Neural cell (in vitro differentiated cells): ENCODE results near the gene AP4S1. TPM values are rescaled to one million over a fixed set of nuclear protein-coding genes. Genes with fewer than 3 reads are reported as not detected.
"Not testable (repeated sequence)": the region's sequence is repeated elsewhere in the genome, so short reads cannot be mapped to it uniquely, and the experiment has no call there.

Experiments used
- H2AFZ ChIP-seq: fragments of 200-600, 300-800 bp; sonication (generic), shearing (Covaris generic); 2 replicates; pipeline ENCODE4 v1.6.0; 2014; ENCODE audit warnings: low read depth, mild to moderate bottlenecking, antibody characterized with exemption, low read length, moderate library complexity
- H3F3A ChIP-seq: fragments of 200-600 bp; shearing (Covaris generic); 2 replicates; pipeline ENCODE4 v1.6.1; 2016; ENCODE audit warnings: mild to moderate bottlenecking, moderate library complexity, mixed read lengths, antibody characterized with exemption, low read length; ENCODE audit not compliant: insufficient read depth, poor library complexity, severe bottlenecking
- H3K27ac ChIP-seq: fragments of 200-600, 300-800 bp; sonication (generic), shearing (Covaris generic); 2 replicates; pipeline ENCODE4 v1.5.1; 2014; ENCODE audit warnings: mild to moderate bottlenecking, low read length, moderate library complexity
- H3K27me3 ChIP-seq: fragments of 300-800, 200-600 bp; sonication (generic), shearing (Covaris generic); 2 replicates; pipeline ENCODE4 v1.6.0; 2014; ENCODE audit warnings: mild to moderate bottlenecking, low read depth, low read length, moderate library complexity; ENCODE audit not compliant: insufficient read depth
- H3K36me3 ChIP-seq: fragments of 300-800, 200-600 bp; sonication (generic), shearing (Covaris generic); 2 replicates; pipeline ENCODE4 v1.5.1; 2014; ENCODE audit warnings: mild to moderate bottlenecking, antibody characterized with exemption, low read length, moderate library complexity; ENCODE audit not compliant: insufficient read depth
- H3K4me2 ChIP-seq: fragments of 300-800, 200-600 bp; sonication (generic), shearing (Covaris generic); 2 replicates; pipeline ENCODE4 v1.6.0; 2014; ENCODE audit warnings: mild to moderate bottlenecking, low read length
- H3K4me3 ChIP-seq: fragments of 300-800, 200-600 bp; sonication (generic), shearing (Covaris generic); 2 replicates; pipeline ENCODE4 v1.5.1; 2014; ENCODE audit warnings: mild to moderate bottlenecking, low read length, moderate library complexity
- H3K79me2 ChIP-seq: fragments of 200-600 bp; shearing (Covaris generic); replicated peaks from 2 replicates; pipeline ENCODE4 v1.6.0; 2014; ENCODE audit warnings: mild to moderate bottlenecking, low read length, moderate library complexity; ENCODE audit not compliant: insufficient read depth
- H3K9ac ChIP-seq: fragments of 300-800, 200-600 bp; sonication (generic), shearing (Covaris generic); 2 replicates; pipeline ENCODE4 v1.6.1; 2016; ENCODE audit warnings: mild to moderate bottlenecking, low read length, mixed read lengths
- H3K9me2 ChIP-seq: fragments of 200-600 bp; shearing (Covaris generic); 2 replicates; pipeline ENCODE4 v1.6.1; 2016; ENCODE audit warnings: mild to moderate bottlenecking, low read length, mixed read lengths; ENCODE audit not compliant: insufficient read depth
- H3K9me3 ChIP-seq: fragments of 200-600, 300-800 bp; sonication (generic), shearing (Covaris generic); 2 replicates; pipeline ENCODE4 v1.6.1; 2016; ENCODE audit warnings: mild to moderate bottlenecking, mixed run types, low read length, moderate library complexity, mixed read lengths
- H4K20me1 ChIP-seq: fragments of 200-600 bp; shearing (Covaris generic); 2 replicates; pipeline ENCODE4 v1.6.1; 2016; ENCODE audit warnings: mild to moderate bottlenecking, mixed run types; ENCODE audit not compliant: insufficient read depth
- EP300 ChIP-seq: fragments of 450-650 bp; conservative IDR thresholded peaks from 2 replicates; pipeline ENCODE4 v1.6.1; 2014; ENCODE audit warnings: antibody characterized with exemption, mild to moderate bottlenecking, moderate library complexity; ENCODE audit not compliant: poor library complexity, severe bottlenecking
- EZH2 ChIP-seq: fragments of 200-600, 300-800 bp; shearing (Covaris generic), sonication (generic); IDR thresholded peaks from 2 replicates; pipeline ENCODE4 v1.6.1; 2014; ENCODE audit warnings: antibody characterized with exemption, low read length, borderline replicate concordance, mild to moderate bottlenecking; ENCODE audit not compliant: insufficient read depth, poor library complexity, severe bottlenecking
- MXI1 ChIP-seq: fragments of 450-650 bp; conservative IDR thresholded peaks from 2 replicates; pipeline ENCODE4 v1.6.1; 2014; ENCODE audit warnings: antibody characterized with exemption, mild to moderate bottlenecking; ENCODE audit not compliant: poor library complexity, severe bottlenecking
- POLR2AphosphoS5 ChIP-seq: IDR thresholded peaks from 2 replicates; pipeline ENCODE4 v1.6.1; 2012
- RAD21 ChIP-seq: fragments of 450-650 bp; conservative IDR thresholded peaks from 2 replicates; pipeline ENCODE4 v1.6.1; 2014; ENCODE audit warnings: antibody characterized with exemption, mild to moderate bottlenecking, moderate library complexity
- REST ChIP-seq: IDR thresholded peaks from 2 replicates; pipeline ENCODE4 v1.6.1; 2012; ENCODE audit warnings: borderline replicate concordance
- SMC3 ChIP-seq: fragments of 450-650 bp; conservative IDR thresholded peaks from 2 replicates; pipeline ENCODE4 v1.6.1; 2014; ENCODE audit warnings: antibody characterized with exemption, mild to moderate bottlenecking, moderate library complexity; ENCODE audit not compliant: poor library complexity
- TAF1 ChIP-seq: IDR thresholded peaks from 2 replicates; pipeline ENCODE4 v1.6.1; 2012; ENCODE audit warnings: low read depth
- polyA plus RNA-seq: library from polyadenylated mRNA; depleted of rRNA; stranded (reverse); fragments of >200 nt; gene quantifications from 2 replicates; pipeline ENCODE4 v1.2.3, GENCODE V29; 2014
- TF ChIP-seq, protein P1 (sequence below): fragments of 450-650 bp; IDR thresholded peaks from 2 replicates; pipeline ENCODE4 v1.5.1; 2014; ENCODE audit warnings: antibody characterized with exemption, mild to moderate bottlenecking, moderate library complexity; ENCODE audit not compliant: poor library complexity, severe bottlenecking

AP4S1 gene
- polyA plus RNA-seq, 1 donor from 2014 or later: 20.8 TPM

GRCh38 chr14:31051511-31051910 is 26.1 kb downstream of the AP4S1 start:
- Histone ChIP-seq H3K4me2 (no peak overlapping the region), H3K9ac (no peak overlapping the region), H3K79me2 (no peaks in the 10 kb centered on the region), H3K36me3 (no peaks in the 10 kb centered on the region), H3K27me3 (no peaks in the 10 kb centered on the region), H3K9me2 (no peaks in the 10 kb centered on the region), H2AFZ (no peak overlapping the region), H3F3A (no peaks in the 10 kb centered on the region), H3K9me3 (no peaks in the 10 kb centered on the region), H3K4me3 (no peak overlapping the region), H3K27ac (no peak overlapping the region), H4K20me1 (no peaks in the 10 kb centered on the region)
- TF ChIP-seq MXI1 (no peak), EZH2 (no peak)

- not testable (repeated sequence) for H3K4me2 ChIP-seq, H3K9me3 ChIP-seq, H3K4me3 ChIP-seq, H3K79me2 ChIP-seq, H3K27ac ChIP-seq, H3K9ac ChIP-seq, H3K36me3 ChIP-seq, H3F3A ChIP-seq, H3K9me2 ChIP-seq, H3K27me3 ChIP-seq, H4K20me1 ChIP-seq, H2AFZ ChIP-seq
Measured at GRCh38 chr14:31052905-31053586, 27.6 kb downstream of the AP4S1 start.

- no peak for TF ChIP-seq SMC3
- TF ChIP-seq EP300: no peak
- no peak for TF ChIP-seq POLR2AphosphoS5
- no peak for TF ChIP-seq RAD21
- TF ChIP-seq EZH2: no peak
- no peak for TF ChIP-seq REST
- TF ChIP-seq, protein P1, sequence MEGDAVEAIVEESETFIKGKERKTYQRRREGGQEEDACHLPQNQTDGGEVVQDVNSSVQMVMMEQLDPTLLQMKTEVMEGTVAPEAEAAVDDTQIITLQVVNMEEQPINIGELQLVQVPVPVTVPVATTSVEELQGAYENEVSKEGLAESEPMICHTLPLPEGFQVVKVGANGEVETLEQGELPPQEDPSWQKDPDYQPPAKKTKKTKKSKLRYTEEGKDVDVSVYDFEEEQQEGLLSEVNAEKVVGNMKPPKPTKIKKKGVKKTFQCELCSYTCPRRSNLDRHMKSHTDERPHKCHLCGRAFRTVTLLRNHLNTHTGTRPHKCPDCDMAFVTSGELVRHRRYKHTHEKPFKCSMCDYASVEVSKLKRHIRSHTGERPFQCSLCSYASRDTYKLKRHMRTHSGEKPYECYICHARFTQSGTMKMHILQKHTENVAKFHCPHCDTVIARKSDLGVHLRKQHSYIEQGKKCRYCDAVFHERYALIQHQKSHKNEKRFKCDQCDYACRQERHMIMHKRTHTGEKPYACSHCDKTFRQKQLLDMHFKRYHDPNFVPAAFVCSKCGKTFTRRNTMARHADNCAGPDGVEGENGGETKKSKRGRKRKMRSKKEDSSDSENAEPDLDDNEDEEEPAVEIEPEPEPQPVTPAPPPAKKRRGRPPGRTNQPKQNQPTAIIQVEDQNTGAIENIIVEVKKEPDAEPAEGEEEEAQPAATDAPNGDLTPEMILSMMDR: no peak
- TF ChIP-seq MXI1: no peak
- TF ChIP-seq TAF1: no peak
- H3K9me2 ChIP-seq: no peaks in the 10 kb centered on the region
- H3K27me3 ChIP-seq: no peaks in the 10 kb centered on the region
- no peaks in the 10 kb centered on the region for H3K9me3 ChIP-seq
- no peaks in the 10 kb centered on the region for H3K36me3 ChIP-seq
- no peaks in the 10 kb centered on the region for H3F3A ChIP-seq
- no peak overlapping the region for H3K27ac ChIP-seq
- H2AFZ ChIP-seq: no peak overlapping the region
- H4K20me1 ChIP-seq: no peaks in the 10 kb centered on the region
- H3K9ac ChIP-seq: no peak overlapping the region
- no peaks in the 10 kb centered on the region for H3K79me2 ChIP-seq
- no peak overlapping the region for H3K4me2 ChIP-seq
- H3K4me3 ChIP-seq: no peak overlapping the region
Measured at GRCh38 chr14:31057035-31057434, 31.6 kb downstream of the AP4S1 start.
